Skeletal muscle tissue (tissue), 4 donors: ENCODE data around the gene BACH2. TPM values are rescaled to one million over a fixed set of nuclear protein-coding genes. Genes with fewer than 3 reads are reported as not detected.
"Not testable (repeated sequence)": the region's sequence is repeated elsewhere in the genome, so short reads cannot be mapped to it uniquely, and the experiment has no call there.

Experiments used
- H3K27ac ChIP-seq: one replicate; pipeline ENCODE4 v1.7.0; 2013; ENCODE audit warnings: mild to moderate bottlenecking, low read depth, low read length, inconsistent platforms
- H3K27me3 ChIP-seq, 3 donors: one replicate each; pipeline ENCODE4 v1.7.0; 2013; ENCODE audit warnings: low read length in 3 of 3; ENCODE audit not compliant: control insufficient read depth in 3 of 3, insufficient read depth in 3 of 3
- H3K36me3 ChIP-seq, 3 donors: one replicate each; pipeline ENCODE4 v1.7.0; 2013; ENCODE audit warnings: low read length in 3 of 3; ENCODE audit not compliant: control insufficient read depth in 3 of 3, insufficient read depth in 3 of 3
- H3K4me1 ChIP-seq, 3 donors: one replicate each; pipeline ENCODE4 v1.7.0; 2013; ENCODE audit warnings: low read length in 3 of 3, mild to moderate bottlenecking in 3 of 3; ENCODE audit not compliant: control insufficient read depth in 3 of 3, insufficient read depth in 3 of 3
- H3K4me3 ChIP-seq, 3 donors: one replicate each; pipeline ENCODE4 v1.7.0; 2013; ENCODE audit warnings: low read length in 3 of 3
- H3K9ac ChIP-seq, 3 donors: one replicate each; pipeline ENCODE4 v1.7.0; 2013; ENCODE audit warnings: low read length in 3 of 3, mild to moderate bottlenecking in 3 of 3, moderate library complexity in 2 of 3, low read depth in 1 of 3
- H3K9me3 ChIP-seq, 3 donors: one replicate each; pipeline ENCODE4 v1.7.0; 2013; ENCODE audit warnings: low read length in 3 of 3; ENCODE audit not compliant: control insufficient read depth in 3 of 3
- total RNA-seq: library from RNA; depleted of rRNA; stranded (reverse); fragments of >200 nt; gene quantifications from one replicate; pipeline ENCODE4 v1.2.3, GENCODE V29; 2014
- donor health status: Osteomylitis.

The BACH2 gene
- total RNA-seq, 1 donor from 2014 or later: 3.7 TPM

- peaks cover 0 to 7% (median 6%) of the 10 kb centered on the region in 3 donors for H3K27me3 ChIP-seq
- H3K9ac ChIP-seq: no peak overlapping the region
- H3K4me3 ChIP-seq: no peak overlapping the region
- H3K4me1 ChIP-seq: no peaks in the 10 kb centered on the region
- no peaks in the 10 kb centered on the region for H3K36me3 ChIP-seq
- H3K9me3 ChIP-seq: peaks cover 0 to 5% (median 3%) of the 10 kb centered on the region in 3 donors
- H3K27ac ChIP-seq: no peak overlapping the region
These were observed 375.4 kb downstream of the BACH2 start for GRCh38 chr6:89921197-89921596.

GRCh38 chr6:89917801-89918366, 378.8 kb downstream of the BACH2 start:
- peaks cover 0 to 5% (median 3%) of the 10 kb centered on the region in 3 donors for H3K9me3 ChIP-seq
- no peak overlapping the region for H3K9ac ChIP-seq
- H3K27ac ChIP-seq: no peak overlapping the region
- H3K4me3 ChIP-seq: no peak overlapping the region
- H3K36me3 ChIP-seq: no peaks in the 10 kb centered on the region
- H3K27me3 ChIP-seq: peaks cover 0 to 7% (median 6%) of the 10 kb centered on the region in 3 donors
- no peaks in the 10 kb centered on the region for H3K4me1 ChIP-seq

DNA sequence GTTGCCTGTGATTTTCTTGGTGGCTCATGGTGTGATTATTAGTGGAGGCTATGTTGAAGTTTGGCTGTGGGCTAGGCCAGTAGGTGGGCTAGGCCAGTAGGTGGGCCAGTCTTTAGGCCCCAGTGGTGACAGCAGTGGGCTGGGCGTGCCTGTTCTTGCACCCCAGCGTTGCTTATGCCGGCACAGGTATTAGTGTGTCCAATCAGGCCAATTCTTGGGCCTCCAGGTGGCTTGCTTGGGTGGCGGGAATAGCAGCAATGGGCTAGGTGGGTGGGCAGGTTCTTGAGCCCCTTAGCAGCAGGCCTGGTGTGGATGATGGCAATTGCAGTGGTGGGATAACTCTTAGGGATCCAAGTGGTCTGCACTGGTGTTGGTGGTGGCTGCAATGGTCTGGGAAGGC, 379.4 kb downstream of the BACH2 start:
- Histone ChIP-seq H3K36me3 (no peaks in the 10 kb centered on the region), H3K4me1 (no peaks in the 10 kb centered on the region), H3K9me3 (peaks cover 0 to 5% (median 3%) of the 10 kb centered on the region in 3 donors), H3K27ac (no peak overlapping the region), H3K4me3 (no peak overlapping the region), H3K27me3 (peaks cover 0 to 6% (median 5%) of the 10 kb centered on the region in 3 donors), H3K9ac (no peak overlapping the region)

GRCh38 chr6:89916136-89916920, 380.3 kb downstream of the BACH2 start:
- H3K9ac ChIP-seq: no peak overlapping the region
- H3K36me3 ChIP-seq: no peaks in the 10 kb centered on the region
- no peak overlapping the region for H3K4me3 ChIP-seq
- H3K9me3 ChIP-seq: peaks cover 0 to 5% (median 3%) of the 10 kb centered on the region in 3 donors
- no peaks in the 10 kb centered on the region for H3K4me1 ChIP-seq
- no peak overlapping the region for H3K27ac ChIP-seq
- H3K27me3 ChIP-seq: peaks cover 0 to 3% (median 0%) of the 10 kb centered on the region in 3 donors

DNA sequence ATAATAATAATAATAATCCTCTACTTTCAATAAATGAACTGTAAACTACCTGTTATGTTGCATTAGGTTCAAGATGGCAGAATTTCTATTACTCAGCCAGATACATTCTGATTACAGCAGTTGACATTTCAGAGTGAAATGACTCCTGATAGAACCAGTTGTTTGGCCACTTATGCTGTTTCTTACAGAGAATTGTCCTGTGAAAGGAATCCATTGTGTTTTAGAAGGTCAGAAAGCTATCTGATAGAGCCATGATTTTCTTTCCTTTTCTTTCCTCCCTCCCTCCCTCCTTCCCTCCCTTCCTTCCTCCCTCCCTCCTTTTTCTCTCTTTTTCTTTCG, 385.8 kb downstream of the BACH2 start:
- H3K9me3 ChIP-seq: no peaks in the 10 kb centered on the region
- no peaks in the 10 kb centered on the region for H3K36me3 ChIP-seq
- no peaks in the 10 kb centered on the region for H3K27me3 ChIP-seq
- H3K4me1 ChIP-seq: no peaks in the 10 kb centered on the region
- H3K9ac ChIP-seq: no peak overlapping the region
- no peak overlapping the region for H3K27ac ChIP-seq
- H3K4me3 ChIP-seq: no peak overlapping the region

GRCh38 chr6:89910001-89910901, 386.4 kb downstream of the BACH2 start:
- H3K9ac ChIP-seq, H3K9me3 ChIP-seq, H3K4me3 ChIP-seq, H3K4me1 ChIP-seq, H3K27me3 ChIP-seq, H3K27ac ChIP-seq, H3K36me3 ChIP-seq: not testable (repeated sequence)

- H3K36me3 ChIP-seq: no peaks in the 10 kb centered on the region
- no peaks in the 10 kb centered on the region for H3K9me3 ChIP-seq
- H3K4me1 ChIP-seq: no peaks in the 10 kb centered on the region
- H3K27me3 ChIP-seq: peaks cover 5 to 7% (median 6%) of the 10 kb centered on the region in 3 donors
- no peak overlapping the region for H3K4me3 ChIP-seq
- H3K9ac ChIP-seq: no peak overlapping the region
- H3K27ac ChIP-seq: no peak overlapping the region
These were observed 401.3 kb downstream of the BACH2 start for GRCh38 chr6:89895276-89895874.

- no peak within 1 kb of the TSS for H3K4me3 ChIP-seq
- no peaks in the 10 kb centered on the region for H3K36me3 ChIP-seq
- no peaks in the 10 kb centered on the region for H3K4me1 ChIP-seq
- peaks cover 5 to 8% (median 7%) of the 10 kb centered on the region in 3 donors for H3K27me3 ChIP-seq
- H3K9me3 ChIP-seq: no peaks in the 10 kb centered on the region
- no peak within 1 kb of the TSS for H3K9ac ChIP-seq
- no peak within 1 kb of the TSS for H3K27ac ChIP-seq
These were observed 402.5 kb downstream of the BACH2 start, which contains the start of gene GJA10 for GRCh38 chr6:89894169-89894568. GJA10 (plus strand) TSS chr6:89894469; CDS start chr6:89894469, 0 bp downstream.

DNA sequence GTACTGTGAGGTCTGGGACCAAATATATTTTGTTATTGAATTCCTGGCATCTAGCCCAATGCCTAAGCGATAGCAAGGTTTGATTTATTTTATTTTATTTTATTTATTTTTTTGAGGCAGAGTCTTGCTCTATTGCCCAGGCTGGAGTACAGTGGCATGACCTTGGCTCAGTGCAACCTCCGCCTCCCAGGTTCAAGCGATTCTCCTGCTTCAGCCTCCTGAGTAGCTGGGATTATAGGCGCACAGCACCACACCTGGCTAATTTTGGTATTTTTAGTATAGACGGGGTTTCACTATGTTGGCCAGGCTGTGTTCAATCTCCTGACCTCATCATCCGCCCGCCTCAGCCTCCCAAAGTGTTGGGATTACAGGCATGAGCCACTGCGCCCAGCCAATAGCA, 404.1 kb downstream of the BACH2 start:
- H3K27me3 ChIP-seq: peaks cover 13 to 15% (median 15%) of the 10 kb centered on the region in 3 donors
- H3K9me3 ChIP-seq, H3K4me3 ChIP-seq, H3K9ac ChIP-seq, H3K27ac ChIP-seq, H3K36me3 ChIP-seq, H3K4me1 ChIP-seq: not testable (repeated sequence)
